Stimulated activated CD4-positive, alpha-beta T cell treated with anti-CD3 and anti-CD28 coated beads, TNF-alpha, amount 100 ng/mL, for 48 hours (primary cell): Measurements from ENCODE around the gene HDAC4.

ENCODE experiments used
- DNase-seq, 3 donors: peaks; one replicate each; pipeline ENCODE4 v3.0.0-alpha.2; 2020; ENCODE audit warnings: low read depth in 3 of 3

HDAC4 gene

GRCh38 chr2:239268082-239268481 is 132.7 kb downstream of the HDAC4 start:
- no peak for DNase-seq

GRCh38 chr2:239267288-239267951 is 133.4 kb downstream of the HDAC4 start:
- DNase-seq, result peak; percentile 78 to 86 (median 84)

DNA sequence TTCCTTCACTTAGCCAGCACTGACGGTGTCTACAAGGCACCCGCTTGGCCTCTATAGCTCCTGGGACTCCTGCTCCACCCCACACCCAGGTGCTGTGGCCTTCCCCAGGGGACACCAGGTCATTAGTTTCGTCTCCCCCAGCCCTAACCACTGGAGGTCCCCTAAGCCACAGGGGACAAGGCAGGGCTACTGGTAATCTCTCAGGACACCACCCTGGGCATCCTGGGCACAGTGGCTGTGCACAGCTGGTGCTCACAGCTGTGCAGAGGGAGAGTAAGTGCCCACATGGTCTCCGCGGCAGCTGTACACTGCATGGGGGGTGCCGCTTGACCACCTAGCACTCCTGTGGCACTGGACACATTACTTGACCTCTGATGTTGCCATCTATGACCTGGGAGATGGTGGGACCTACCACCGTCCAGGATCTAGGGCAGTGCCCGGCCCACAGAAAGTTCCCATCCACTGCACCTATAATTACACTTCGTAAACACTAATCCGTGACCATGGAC is 134.0 kb downstream of the HDAC4 start:
- DNase-seq, result no peak

DNA sequence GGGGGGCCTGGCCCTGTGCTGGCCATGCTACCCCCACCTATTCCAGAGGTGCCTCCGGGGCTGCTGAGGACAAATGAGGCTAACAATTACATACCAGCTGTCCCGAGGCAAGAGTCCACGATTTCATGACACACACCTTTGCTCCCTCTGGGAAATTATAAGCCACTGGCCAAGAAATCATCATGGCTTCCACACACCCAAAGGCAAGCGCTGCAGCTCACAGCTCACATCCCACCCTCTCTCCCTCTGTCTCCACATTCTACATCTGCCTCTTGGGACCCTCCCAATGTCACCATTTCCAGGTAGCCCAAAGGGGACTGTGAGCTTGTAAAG is 134.4 kb downstream of the HDAC4 start:
- DNase-seq, result no peak

DNA sequence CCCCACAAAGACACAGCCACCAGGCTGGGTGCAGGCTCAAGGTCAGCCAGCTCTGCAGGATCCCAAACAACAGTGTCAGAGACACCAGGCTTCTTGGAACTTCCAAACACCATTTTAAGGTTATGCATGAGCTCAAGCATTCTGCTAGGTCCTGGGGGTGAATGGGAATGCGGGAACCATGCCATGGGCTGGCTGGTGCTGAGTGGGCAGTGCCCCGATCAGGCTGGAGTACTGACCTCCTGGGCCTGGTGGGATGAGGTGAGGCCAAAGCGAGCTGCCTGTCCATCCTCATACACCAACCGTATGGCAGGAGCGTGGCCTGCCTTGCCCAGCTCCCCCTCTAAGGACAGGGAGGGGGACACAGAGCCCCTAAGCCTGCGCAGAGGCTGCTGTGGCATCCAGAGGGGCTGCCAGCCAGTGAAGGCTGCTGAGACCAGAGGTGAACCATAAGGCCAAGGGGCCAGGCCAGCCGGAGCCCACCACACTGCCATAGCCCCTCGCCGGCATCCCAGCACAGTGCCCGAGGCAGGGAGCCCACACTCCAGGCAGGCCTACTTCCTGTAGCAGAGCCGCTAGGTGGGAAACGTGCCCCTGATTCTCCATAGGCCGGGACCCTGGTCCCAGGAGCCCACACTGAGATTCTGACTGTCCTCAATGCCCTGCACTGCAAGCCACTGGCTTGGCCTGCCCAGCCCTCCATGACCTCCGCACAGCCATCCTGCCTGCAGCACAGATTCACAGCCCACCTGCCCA is 135.0 kb downstream of the HDAC4 start:
- DNase-seq, result no peak

DNA sequence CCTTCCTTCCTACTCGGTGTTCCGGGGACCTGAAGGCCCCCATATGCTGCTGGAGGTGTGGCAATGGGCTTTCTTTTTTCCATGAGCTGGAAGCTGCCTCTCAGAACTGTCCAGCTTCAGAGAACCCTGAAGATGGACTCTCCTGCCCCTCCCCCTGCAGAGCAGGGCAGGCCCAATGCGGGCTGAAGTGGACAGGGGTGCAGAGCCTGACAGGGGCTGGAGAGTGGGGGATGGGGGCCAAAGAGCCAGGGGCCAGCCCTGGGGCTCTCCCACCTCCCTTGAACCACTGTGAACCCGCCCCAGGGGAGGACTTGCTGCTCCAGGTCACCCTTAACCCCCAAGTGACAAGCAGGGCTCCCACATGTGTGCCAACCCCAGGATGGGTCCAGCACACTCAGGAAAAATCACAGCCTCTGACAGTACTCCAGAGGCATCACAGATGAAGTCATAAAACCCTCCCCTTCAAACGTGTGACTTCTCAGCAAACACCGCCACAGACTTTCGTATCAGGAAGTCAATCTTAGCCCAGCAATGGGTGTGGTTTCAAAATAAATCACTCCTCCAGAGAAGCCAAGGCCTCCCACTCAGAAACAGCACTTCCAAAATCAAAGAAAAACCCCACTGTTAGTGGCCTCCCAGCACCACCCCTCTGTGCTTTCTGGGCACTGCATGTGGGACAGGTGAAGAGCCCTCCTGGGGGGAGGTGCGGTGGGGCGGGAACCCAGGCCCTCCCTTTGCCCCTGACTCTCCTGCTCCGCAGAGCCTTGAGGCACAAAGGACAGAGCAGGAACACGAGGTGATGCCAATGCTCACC is 135.8 kb downstream of the HDAC4 start:
- DNase-seq, result no peak

DNA sequence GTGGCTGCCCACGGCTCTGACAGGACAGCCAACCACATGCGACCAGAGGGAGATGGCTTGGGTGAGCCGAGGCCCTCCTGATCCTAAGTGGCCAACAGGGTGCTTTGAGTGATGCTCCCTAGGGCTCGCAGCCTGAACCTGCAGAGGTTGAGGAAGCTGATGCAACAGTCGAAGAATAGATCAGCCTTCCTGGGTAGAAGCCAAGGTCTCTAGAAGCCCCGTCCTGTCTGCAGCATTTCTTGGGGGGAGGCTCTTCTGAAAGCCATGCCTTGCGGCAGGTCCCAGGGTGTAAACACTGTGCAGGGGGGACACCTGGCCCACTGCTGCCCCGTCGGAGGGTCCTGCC is 136.4 kb downstream of the HDAC4 start:
- DNase-seq, result no peak

DNA sequence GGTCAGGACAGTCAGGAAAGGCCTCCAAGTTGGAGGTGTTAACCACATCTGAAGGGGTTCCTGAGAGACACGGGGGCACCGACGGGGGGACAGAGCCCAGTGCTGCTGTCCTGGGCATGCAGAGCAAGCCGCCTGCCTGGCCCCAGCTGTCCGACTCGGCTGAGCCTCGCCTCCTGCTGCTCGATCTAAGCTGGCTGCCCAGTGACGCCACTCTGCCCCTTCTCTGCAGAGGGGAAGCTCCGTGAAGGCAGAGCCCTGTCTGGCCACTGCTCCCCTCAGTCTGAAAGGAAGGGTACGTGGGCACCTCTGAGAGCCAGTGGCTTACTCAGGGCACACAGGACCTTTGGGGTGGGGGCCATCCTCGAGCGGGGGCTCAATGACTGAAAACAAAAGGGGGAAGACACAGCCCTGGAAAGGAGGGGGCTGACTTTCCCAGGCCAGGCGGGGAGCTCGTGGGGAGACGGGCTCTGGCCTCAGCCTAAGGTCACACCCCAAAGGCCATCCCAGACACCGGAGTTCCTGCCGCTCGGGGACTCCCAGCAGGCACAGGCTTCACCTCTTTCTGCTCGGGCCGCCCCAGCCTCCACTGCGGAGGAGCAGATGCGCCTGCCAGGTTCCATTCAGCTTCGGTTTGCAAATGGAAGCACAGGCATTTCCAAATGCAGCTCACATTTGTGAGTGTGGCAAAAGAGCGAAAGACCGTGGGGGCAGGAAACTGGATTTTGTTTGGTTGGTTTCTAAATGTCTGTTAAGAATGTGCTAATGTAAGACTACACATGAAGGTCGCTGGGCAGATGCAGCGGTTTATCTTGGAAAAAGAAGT is 136.9 kb downstream of the HDAC4 start:
- no peak for DNase-seq

GRCh38 chr2:239263231-239263630 is 137.6 kb downstream of the HDAC4 start:
- DNase-seq, result no peak

DNA sequence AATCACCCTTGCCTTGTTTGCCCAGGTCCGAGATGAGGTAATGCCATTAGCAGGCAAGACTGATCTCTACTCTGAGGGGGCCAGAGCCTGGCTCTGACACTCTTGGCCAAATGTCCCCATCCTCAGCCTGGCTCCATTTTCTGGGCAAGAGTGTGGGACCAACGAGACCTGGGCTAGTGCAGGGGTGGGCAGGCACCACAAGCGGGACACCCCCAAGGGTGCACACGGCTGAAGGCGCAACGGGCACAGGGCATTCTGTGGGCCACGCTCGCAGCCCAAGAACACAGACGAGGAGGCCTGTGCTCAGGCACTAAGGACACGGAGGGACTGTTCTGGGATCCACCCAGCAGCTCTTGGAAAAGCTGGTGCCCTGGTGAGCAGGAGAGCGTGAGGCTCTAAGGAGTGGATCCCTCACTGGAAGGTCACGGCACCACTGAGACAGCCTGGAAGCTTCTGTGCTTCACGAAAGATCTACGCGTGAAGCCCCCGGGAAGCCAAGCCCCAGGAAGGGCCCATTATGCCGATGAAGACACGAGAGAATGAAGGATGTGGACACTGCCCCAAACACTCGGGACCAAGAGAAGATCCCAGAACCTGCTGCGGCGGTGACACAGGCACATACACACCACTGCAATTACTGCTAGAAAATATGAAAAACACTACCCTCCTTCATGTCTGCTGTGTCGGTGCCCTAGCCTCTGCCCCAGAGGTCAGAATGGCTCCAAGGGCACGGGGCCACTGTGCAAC is 138.2 kb downstream of the HDAC4 start:
- DNase-seq, result no peak

DNA sequence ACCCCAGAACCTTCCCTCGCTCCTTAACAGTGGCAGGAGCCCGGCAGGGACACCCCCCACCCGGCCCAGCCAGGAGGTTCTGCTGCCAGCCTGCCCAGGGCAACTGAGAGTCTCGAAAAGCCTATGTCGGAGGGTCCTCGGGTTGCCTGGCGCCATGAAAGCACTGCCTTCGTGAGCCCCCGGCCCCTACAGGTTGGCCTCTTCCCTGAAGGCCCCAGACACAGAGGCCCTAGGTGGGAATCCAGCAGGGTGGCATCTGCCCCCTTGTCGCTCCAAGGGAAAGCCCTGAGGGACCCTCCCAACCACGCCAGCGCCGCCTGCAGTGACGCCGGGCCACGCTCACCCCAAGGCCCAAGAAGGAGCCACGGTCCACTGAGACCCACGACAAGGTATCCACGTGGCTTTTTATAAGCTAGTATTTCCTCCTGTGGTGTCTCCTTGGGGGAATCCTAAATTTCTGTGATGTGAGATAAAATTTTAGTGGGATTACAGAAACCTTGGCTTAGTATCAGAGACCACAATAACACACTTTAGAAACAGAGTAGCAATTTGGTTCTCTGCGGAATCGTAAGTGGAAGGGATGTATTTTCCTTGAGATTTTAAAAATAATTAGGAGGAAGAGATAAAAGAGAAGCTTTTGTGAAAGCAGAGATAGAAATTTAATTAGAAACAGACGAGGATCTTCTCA is 138.9 kb downstream of the HDAC4 start:
- DNase-seq, result no peak

DNA sequence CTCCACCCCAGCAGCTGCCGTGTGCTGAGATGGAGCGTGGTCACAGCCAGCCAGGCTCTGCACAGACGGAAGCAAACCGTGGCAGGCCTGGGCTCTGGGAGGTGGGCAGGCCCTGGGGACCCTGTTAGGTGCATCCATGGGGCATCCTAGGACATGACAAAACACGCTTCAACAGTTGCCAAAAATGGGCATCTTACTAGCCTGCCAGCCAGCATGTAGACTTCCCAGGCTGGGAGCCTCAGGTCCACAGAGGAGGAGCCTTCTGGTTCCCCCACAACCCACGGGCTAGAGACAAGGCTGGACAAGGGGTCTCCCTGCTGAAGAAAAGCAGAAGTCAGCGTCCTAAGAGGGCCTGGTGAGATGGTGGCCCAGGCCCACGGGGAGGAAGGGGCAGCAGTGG is 139.5 kb downstream of the HDAC4 start:
- DNase-seq, result no peak

DNA sequence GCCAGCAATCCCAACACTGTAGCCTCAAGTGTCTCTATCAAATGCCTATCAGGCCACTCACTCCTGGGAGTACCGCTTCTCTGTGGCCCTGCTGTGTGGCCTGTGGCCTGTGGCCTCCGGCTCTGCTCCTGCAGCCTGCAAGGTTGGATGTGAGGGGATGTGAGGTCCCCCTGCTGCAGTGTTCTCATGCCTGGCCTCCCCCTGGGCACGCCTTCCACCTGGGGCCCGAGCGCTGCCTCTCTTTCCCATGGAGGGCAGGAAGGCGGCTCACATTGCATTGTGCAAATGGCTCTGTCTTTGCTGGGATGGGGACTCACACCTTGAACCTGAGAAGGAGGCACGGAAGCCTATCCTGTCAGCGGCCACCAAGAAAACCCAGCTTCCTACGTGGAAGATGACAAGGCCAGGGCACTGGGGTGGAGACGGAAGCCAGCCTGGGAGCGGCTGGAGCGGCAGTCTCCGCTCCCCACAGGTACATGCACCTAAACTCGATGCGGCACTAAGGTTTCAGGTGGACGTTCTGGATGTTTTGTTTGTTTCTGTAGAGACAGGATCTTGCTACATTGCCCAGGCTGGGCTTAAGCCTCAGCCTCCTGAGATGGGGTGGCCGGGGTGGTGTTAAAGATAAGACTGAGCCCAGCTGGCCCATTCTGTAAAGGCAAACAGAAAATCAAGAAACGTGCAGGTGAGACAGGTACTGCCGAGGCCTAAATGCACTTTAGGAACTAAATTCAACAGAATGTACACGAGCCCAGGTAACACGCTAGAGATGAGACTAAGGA is 140.1 kb downstream of the HDAC4 start:
- no peak for DNase-seq

- DNase-seq, result no peak
Measured at GRCh38 chr2:239259603-239260298, 141.1 kb downstream of the HDAC4 start.

DNA sequence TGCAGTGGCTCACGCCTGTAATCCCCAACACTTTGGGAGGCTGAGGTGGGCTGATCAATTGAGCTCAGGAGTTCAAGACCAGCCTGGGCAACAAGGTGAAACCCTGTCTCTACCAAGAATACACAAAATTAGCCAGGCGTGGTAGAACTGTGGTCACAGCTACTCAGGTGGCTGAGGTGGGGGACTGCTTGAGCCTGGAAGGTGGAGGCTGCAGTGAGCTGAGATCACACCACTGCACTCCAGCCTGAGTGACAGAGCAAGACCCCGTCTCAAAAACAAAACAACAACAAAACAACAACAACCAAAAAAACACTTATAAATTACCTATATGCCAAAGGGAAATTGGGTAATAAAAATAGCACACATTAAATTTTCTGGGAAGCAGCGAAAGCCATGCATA is 141.6 kb downstream of the HDAC4 start:
- no peak for DNase-seq

DNA sequence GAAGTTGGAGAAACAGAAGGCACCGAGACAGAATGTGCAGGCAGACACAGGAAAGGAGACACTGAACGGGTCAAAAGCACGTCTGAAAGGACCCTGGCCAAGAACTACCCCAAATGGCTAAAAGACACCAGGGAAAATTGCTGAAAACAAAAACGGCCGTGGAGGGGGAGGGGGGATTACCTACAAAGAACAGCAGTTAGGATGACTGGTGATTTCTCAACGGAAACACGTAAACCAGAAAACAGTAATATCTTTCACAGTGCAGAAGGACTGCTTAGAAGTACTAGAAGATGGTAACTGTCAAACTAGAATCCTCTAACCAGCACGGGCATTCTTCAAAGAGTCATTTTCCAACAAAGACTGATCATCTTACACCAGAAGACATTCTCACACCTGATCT is 142.6 kb downstream of the HDAC4 start:
- DNase-seq, result no peak

DNA sequence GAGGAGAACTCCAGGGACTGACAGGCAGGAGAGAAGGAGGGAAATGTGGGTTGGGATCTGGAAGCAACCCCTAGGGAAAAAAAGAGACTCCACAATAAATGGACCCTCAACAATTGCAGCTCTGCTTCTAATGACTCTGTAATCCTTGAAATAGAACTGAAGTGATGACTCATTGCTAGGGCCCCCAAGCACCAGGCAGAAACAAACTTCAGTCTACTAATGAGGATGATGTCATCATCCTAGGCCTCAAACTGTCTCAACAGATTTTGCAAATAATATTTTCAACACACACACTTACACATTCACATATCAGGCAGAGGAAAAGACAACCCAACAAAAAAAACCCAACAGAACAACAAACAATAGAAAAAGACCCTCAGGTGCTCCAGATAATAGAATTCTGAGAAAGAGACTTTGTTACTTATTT is 143.3 kb downstream of the HDAC4 start:
- no peak for DNase-seq

- no peak for DNase-seq
Measured at GRCh38 chr2:239256350-239256743, 144.5 kb downstream of the HDAC4 start.
